HG02642 (cell line): ENCODE results near the gene HOXD11.

Experiments used
- ATAC-seq: cut with Tn5 transposase; IDR thresholded peaks from one replicate; pipeline ENCODE4 v1.9.1; 2021; ENCODE audit warnings: mild to moderate bottlenecking; ENCODE audit not compliant: unreplicated experiment, poor library complexity

HOXD11 gene

DNA sequence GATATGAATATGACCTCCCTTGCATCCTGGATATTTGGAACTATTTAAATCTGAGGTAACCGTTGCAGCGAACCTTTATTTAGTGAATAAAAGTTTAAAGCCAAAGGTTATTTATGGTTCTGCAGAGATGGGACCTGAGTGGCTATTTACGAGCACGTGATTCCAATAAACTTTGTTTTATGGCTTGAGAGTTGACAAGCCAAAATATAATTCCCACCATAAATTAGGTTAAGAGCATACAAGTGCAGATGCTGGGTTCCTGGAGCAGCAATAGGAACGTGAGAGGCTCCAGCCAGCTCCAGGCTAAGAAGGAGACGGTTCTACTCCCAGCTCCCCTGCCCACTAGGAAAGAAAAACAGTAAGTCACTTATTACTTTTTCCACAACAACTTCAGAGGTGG, 39.0 kb downstream of the HOXD11 start:
- no peak for ATAC-seq

DNA sequence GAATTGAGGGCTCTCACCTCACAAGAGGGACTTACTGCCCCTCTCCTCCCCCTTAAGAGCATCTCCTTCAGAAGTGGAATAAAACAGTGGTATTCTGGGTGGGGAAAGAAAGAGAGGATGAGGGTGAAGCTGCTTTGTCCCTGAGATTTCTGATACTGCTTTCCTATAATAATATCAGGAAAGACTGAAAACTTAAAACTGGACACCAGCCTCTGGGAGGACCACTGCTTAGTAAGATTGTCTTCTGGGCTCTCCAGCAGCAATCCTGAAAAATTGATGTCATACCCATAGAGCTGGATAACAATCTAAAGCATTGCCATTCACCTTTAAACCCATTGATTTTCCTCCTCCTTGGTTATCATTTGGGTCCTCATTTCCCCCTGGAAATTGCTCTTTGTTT, 39.6 kb downstream of the HOXD11 start:
- no peak for ATAC-seq

DNA sequence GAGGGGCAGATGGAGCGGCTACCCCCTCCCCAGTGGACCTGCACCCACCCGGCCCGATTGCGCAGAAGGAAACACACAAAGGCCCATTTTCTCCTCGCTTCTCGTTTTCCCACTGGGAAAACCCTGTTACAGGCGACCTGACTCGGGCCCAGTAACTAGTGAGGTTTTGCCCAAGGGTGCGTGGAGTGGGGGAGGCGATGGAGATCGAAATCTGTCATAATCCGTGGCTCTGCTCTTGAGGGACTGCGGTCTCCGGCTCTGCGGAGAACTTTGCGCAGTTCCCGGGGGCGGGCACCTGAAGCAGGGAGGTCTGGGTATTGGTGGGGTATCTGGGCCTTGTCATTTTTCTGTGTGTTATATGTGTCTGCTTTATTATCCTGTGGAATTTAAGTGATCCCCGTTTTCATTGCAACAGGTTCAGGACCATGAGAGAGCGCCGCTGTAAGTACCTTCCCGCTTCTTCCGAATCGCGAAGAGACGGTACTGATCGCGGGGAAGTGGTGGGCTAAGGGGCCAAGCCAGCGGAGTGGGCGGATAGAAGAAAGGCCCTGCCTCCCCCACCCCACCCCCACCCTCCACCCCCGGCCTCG, 40.2 kb downstream of the HOXD11 start:
- no peak for ATAC-seq

DNA sequence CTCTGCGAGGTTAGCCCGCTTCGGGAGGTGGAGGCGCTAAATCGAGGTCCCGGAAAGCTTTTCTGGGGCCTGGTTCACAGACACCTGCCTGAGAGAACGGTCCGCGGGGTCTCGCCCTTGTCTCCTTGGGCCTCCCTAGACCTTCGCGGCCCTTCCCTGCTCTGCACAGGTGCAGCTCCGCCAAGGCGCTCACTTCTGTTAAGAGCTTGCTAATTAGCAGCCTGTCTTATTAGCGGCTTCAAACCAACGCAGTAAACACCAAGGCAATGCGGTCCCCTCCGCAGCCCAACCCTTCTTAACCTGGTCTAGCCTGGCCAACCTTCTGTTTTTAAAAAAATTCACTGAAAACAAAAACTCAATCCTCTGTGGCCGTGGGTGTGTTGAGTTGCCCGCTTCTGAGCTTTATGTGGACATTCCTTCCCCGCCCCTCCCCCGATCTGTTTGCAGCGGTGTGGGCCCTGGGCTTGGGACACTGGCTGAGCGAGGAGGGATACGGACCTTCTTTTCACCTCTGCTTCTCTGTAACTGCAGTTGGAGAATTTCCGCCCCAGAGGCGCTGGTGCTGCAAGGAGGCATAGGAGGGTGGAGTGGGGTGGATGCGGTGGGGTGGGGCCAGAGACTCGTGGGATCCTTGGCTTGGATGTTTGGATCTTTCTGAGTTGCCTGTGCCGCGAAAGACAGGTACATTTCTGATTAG, 40.9 kb downstream of the HOXD11 start:
- no peak for ATAC-seq

DNA sequence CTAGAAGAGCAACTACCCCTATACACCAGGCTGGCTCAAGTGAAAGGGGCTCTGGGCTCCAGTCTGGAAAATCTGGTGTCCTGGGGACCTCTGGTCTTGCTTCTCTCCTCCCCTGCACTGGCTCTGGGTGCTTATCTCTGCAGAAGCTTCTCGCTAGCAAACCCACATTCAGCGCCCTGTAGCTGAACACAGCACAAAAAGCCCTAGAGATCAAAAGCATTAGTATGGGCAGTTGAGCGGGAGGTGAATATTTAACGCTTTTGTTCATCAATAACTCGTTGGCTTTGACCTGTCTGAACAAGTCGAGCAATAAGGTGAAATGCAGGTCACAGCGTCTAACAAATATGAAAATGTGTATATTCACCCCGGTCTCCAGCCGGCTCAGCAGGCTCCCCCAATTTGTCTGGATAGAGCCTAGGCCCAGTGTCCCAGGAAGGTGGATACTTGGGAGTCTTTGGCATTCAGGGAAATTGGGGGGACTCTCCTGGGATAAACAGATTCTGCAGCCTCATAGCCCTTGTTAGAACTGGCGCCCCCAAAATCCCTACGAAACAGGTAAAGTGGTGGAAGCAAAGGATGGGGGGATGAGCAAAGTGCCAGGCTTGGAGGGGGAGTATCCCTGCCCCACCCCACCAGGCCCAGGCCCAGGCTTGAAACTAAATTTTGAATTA, 41.8 kb downstream of the HOXD11 start:
- ATAC-seq: no peak

DNA sequence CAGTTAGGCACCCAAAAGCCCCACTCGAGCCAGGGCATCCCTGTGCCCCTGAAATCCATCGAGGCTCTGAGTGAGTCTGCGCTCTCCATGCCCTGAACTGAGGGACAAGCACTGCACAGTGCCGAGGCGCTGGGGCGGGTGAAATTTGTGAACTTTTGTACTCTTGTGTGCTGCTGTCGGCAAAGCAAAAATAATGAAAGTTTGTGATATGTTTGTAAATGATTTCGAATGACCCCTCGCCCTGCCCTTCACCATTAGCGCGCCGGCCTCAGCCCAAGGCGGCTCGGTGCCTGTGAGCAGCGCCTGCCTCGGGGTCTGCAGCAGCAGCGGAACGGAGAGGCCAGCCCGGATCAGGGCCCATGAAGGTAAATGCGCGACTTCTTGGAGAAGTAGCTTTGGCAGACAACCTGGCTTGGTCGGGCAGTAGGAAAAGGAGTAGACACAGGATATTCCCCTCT, 42.4 kb downstream of the HOXD11 start:
- no peak for ATAC-seq

DNA sequence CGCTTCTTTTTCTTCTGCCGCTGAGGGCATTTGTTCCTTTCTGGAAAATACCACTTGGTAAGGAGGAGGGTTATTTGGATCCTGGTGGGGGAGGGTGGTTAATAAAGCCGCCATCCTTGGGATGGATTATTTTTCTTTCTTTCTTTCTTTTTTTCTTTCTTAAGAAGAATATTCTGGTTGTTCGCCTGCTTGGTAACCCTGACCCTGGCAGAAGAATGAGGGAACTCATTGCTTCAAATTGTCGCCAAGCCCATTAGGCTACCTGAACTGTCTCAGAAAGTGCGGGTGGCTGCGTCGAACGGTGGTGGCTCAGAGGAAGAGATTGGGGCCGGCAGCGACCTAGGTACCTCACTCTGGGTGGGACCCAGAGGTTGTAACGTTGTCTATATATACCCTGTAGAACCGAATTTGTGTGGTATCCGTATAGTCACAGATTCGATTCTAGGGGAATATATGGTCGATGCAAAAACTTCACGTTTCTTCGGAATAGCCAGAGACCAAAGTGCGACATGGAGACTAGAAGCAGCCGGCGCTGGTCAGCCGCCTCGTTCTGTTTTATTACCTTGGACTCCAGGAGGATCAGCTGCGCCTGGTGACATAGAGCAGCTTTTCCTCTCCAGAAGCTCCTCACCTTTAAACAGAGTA, 43.0 kb downstream of the HOXD11 start:
- no peak for ATAC-seq

DNA sequence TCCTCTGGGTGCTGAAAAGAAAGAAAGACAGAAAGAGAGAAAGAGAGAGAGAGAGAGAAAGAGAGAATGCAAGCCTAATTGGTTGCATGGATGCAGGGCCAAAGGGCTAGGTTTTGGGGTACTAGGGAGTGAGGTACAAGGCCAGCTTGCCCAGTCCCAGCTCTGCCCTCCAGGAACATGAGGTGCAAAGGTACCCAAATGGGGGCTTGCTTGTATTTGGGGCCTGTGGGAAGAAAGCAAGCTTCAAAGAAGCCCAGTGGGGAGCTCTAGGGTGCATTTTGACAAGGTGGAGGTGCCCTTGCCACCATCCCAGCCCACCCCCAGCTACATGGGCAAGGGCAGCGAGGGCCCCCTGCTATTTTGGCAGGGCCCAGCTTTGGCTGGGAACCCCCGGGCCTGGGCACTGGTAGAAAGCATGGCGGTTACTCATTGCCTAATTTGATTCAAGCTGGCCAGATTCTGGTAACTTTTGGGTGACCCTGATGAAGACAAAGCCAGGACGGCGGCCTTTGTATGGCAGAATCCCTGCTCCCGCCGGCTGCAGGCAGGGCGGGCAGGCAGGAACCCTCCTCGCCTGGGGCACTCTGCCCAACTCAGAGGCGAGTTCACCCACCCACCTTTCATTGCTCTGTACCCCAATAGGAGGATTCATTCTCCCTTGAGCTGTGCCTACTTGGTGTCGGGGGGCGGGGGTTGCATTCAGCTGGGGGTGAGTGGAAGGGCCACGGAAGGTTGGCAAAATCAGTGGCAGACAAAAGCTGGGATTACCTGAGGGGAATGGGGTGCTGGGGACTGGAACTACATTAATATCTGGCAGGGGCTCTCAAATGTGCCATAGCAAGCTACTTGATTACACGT, 43.7 kb downstream of the HOXD11 start:
- no peak for ATAC-seq

DNA sequence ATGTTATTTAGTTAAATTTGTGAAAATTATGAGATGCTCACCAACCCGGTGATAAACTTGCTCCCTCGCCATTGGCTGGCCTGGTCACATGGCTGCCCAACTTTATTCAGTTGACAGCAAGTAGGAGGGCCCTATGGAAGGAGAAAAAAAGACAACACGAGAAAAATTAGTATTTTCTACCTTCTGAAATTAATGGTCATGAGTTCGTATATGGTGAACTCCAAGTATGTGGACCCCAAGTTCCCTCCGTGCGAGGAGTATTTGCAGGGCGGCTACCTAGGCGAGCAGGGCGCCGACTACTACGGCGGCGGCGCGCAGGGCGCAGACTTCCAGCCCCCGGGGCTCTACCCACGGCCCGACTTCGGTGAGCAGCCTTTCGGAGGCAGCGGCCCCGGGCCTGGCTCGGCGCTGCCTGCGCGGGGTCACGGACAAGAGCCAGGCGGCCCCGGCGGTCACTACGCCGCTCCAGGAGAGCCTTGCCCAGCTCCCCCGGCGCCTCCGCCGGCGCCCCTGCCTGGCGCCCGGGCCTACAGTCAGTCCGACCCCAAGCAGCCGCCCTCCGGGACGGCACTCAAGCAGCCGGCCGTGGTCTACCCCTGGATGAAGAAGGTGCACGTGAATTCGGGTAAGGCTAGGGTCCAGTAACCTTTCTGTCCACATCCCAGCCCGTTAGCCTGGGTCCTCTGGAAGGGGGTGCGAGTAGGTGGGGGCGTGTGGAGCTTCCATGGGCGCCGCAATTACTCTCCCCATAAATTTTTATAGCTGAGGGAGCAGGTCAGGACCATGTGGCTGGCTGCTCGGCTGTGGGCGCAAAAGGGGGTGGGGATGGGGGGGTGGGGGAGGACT, 44.6 kb downstream of the HOXD11 start, which contains the start of gene HOXD4:
HOXD4 (plus strand) TSS at position 109 of the 846 bp plus-strand sequence; CDS start at position 193, 84 bp downstream.
- no peak for ATAC-seq

DNA sequence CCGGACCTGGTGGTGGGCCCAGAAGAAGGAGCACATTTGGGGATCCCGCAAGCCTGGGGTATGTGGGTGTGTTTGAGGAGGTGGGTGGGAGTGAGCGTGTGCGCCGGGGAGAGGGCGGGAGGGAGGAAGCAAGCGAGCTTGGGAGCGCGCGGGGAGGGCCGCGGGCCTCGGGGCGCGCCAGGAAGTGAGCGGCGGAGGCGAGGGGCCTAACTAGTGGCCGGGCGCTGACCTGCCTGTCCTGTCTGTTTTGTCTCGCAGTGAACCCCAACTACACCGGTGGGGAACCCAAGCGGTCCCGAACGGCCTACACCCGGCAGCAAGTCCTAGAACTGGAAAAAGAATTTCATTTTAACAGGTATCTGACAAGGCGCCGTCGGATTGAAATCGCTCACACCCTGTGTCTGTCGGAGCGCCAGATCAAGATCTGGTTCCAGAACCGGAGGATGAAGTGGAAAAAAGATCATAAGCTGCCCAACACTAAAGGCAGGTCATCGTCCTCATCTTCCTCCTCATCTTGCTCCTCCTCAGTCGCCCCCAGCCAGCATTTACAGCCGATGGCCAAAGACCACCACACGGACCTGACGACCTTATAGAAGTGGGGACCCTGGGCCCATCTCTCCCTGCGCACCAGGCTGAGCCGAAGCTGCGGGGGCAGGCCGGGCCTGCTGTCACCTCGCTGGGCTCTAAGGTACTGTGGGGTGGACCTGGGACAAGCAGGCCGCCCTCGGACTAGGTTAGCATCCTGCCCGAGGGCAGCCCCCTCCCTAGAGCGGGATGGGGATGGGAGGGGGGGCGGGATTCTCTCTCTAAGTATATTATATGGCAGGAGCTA, 45.5 kb downstream of the HOXD11 start:
- ATAC-seq: no peak

DNA sequence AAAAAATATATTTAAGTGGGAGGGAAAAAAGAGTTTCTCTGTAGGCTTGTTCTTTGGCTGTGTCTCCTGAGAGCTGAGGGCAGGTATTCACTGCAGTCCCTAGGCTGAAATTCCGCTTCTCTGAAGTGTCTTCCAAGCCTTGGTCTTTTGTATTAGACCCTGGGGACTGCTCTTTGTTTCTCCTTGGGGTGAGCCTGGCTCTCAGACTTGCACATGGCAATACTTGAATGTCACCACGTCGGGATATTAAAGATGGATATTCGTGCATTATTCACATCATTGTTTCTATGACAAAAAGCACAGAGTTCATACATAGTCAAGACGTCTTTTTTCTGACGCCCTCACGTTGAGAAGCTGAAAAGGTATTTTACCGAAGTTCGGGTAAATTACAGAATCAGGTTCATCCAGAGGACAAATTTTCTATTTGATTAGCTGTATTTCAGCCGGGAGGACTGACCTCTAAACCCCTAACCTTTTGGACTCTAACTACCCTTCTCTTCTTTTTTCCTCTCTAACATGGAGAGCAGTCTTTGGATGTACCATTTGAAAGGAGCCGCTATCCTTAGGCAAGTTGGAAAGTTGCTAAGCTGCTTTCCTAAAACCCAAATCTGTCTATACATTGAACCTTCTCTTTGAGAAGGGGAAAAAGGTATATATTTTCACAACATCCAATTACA, 47.6 kb downstream of the HOXD11 start:
- no peak for ATAC-seq

DNA sequence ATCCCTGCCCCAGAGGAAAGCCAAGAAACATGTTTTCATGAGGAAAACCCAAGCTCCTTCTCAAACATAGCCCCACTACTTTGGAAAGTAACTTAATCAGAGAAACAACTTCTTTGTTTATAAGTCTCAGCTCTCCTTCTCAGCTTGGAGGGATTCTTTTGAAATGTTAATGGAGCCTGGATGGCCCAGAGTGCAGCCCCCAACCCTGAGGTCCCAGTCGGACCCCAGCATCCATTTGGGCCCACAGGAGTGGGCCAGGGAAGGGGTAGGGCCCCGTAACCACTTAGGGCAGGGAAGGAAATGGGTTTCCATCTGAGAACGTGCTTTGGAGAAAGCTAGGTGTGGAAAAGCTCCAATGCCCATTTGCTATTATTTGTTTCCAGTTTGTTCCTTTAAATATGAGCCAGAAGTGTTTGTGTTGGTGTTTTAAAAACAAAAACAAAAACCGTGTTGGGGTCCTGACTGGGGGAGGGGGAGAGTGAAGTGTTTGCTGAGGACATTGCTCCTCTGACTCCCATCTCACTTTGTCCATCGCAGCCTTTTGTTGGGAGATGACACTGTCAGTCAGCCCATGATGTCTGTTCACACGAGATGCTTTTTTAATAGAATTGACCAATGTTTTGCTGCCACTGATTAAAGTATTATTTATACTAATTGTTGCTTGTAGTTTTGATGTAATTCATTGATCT, 48.4 kb downstream of the HOXD11 start:
- no peak for ATAC-seq

DNA sequence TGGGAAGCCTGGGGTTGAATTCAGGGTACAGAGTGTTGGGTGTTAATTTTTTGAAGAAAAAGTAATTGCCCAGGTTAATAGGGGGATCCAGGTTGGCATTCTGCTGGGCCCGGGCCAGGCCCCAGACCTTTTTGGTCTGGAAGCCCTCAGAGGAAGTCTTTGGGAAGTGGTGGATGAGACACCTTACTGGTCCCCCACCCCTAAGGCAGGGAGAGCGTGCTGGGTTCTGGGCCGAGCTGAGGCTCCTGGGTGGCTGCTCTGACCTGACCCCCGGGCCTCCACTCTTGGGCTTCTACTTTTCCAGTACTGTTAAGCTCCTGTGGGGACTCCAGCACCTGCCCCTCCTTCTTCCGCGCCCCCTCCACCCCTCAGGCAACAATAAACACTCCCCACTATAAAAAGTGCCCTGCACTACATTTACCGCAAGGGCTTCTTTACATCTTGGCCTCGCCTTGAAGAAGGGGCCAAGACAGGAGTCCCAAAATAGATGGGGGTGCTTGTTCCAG, 49.3 kb downstream of the HOXD11 start:
- no peak for ATAC-seq

DNA sequence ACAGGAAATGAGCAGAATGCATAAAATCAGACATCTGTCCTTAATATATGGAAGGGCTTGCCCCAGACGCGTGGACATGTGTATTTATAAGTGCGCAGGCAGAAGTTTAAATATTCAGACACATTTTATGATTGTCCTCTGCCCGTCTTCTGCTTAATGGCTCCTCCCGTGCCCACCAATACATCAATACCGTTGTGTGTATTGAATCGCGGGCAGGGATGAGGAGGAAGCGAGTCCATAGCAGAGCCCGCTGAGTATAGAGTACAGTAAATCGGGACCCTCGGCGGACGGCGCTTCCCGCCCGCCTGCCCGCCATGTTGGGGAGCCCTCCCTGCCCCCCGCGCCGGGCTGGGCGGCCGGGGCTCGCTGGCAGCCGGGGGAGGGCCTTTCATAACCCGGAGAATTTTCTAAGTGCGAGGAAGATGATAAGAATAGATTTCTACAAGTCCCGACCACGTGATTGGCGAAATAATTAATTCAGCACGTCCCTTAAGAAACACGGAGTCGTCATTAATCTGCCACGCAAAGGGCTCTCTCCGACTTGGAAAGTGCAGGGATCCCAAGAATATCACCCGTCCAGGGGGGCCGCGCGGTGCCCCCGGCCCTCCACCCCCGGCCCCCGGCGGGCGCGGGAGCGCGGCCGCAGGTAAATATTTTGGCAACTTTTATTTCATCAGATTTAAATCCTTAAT, 49.9 kb downstream of the HOXD11 start, which contains the start of gene HOXD3:
HOXD3 (plus strand) TSS at position 501 of the 692 bp plus-strand sequence. CDS start 11,808 bp downstream, outside the sequence.
- ATAC-seq: no peak

DNA sequence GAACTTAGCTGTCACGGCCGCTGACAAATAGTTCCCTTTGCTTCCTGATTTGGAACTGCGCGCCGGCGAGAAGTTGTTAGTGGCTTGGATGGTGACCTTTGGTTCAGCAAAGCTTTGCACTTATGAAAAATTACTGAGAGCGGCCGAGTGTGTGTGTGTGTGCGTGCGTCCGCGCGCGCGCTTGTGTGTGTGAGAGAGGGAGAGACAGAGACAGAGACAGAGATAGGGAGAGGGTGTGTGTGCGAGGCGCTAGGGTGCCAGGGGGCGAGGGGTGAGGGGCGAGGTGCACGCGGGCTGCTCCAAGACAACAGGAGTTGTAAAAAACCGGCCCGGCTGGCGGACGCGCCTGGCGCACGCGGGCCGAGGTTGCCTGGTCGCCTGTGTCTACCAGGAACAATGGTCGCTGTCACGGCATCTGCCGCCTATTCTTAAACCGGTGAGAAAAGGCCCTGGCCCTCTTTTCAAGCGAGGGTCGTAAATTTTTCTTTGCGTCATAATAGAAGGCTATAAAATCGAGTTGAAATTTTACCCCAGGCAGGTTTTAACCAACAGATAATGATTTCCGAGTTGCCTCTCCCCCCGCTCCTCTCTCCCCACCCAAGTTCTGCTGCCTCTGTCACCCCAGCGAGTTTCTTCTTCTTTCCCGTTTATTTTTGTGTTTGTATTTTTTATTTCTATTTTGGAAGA, 50.6 kb downstream of the HOXD11 start:
- no peak for ATAC-seq

DNA sequence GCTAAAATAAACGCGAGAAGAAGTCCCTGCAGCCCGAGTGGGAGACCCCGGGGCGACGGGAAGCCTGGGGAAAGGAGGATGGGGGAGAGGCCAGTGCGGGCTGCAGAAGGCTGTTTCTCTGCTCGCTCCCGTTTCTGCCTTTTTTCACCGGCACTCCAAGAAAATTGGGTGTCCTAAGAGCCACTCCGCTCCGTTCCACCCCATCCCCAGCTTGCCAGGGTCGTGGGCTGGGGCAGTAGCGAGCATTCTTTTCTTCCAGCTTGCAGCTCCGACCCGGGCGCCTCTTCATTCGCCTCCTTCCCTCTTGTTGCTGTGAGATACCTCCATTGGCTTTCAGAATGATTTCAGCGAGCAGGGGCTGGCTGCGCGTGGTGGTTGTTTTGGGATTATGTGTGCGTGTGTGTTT, 51.1 kb downstream of the HOXD11 start:
- ATAC-seq: no peak
